Lower leg skin (tissue), 4 donors: ENCODE measurements around the gene AUTS2. TPM values are rescaled to one million over a fixed set of nuclear protein-coding genes. Genes with fewer than 3 reads are reported as not detected.
A peak's percentile ranks its signal among the peaks of the same experiment; 100 is the strongest.

Experiments used
- DNase-seq, 2 donors: peaks; one replicate each; pipeline ENCODE4 v3.0.0-alpha.2; 2019; ENCODE audit warnings: low spot score in 2 of 2
- H3K4me3 ChIP-seq: fragments of 200-600 bp; sonication (generic); 2 replicates; pipeline ENCODE4 v1.5.1; 2017; ENCODE audit warnings: mild to moderate bottlenecking, low read depth; ENCODE audit not compliant: poor library complexity, severe bottlenecking
- CTCF ChIP-seq, 3 donors: fragments of 450-650 bp; IDR thresholded peaks; one replicate each; pipeline ENCODE4 v1.5.1; 2016; ENCODE audit warnings: antibody characterized with exemption in 3 of 3, mild to moderate bottlenecking in 3 of 3, moderate library complexity in 2 of 3
- POLR2A ChIP-seq, 2 donors: fragments of 450-650 bp; IDR thresholded peaks; one replicate each; pipeline ENCODE4 v1.6.1; 2016 to 2017; ENCODE audit warnings: antibody characterized with exemption in 2 of 2, mild to moderate bottlenecking in 1 of 2, moderate library complexity in 1 of 2
- WGBS, 2 donors: methylation state at CpG; one replicate each; pipeline ENCODE4 v1.1.5; 2018; 5-methylcytosine and 5-hydroxymethylcytosine counted together
- intact Hi-C: fragments of 100-400 bp; cut with DNase I; formaldehyde crosslinking; loops from one replicate; pipeline ENCODE4 v1.15.0; 2023; ENCODE audit warnings: low total_unique reads
- total RNA-seq, 4 donors: library from RNA; depleted of rRNA; stranded (reverse); fragments of >200 nt; gene quantifications; one replicate each; pipeline ENCODE4 v1.1.0, GENCODE V29; 2016

Gene AUTS2
- total RNA-seq, 4 donors from 2014 or later: 30.8 to 41.9 (median 40.5) TPM

GRCh38 chr7:69739931-69740431 lies 141.7 kb downstream of the AUTS2 start:
- WGBS, 2 donors: 11 to 23% methylated on average over 4 of the region's 4 CpGs
- DNase-seq: peak; percentile 45 to 84
- TF ChIP-seq CTCF (IDR thresholded peaks at IDR 0.05): no peak
- TF ChIP-seq POLR2A (IDR thresholded peaks at IDR 0.05): no peak
- intact Hi-C loops: no loop called here
- H3K4me3 ChIP-seq: no peak overlapping the region

GRCh38 chr7:69742237-69742636 lies 144.0 kb downstream of the AUTS2 start:
- no peak for TF ChIP-seq CTCF (IDR thresholded peaks at IDR 0.05)
- TF ChIP-seq POLR2A (IDR thresholded peaks at IDR 0.05): no peak
- 92 to 97% methylated on average over 1 of the region's 1 CpG for WGBS, 2 donors
- H3K4me3 ChIP-seq: no peak overlapping the region
- intact Hi-C loops: no loop called here
- DNase-seq: no peak

- WGBS, 2 donors: 55 to 57% methylated on average over 2 of the region's 2 CpGs
- H3K4me3 ChIP-seq: no peak overlapping the region
- intact Hi-C loops: no loop called here
- TF ChIP-seq POLR2A (IDR thresholded peaks at IDR 0.05): no peak
- TF ChIP-seq CTCF (IDR thresholded peaks at IDR 0.05): no peak
- no peak for DNase-seq
These were observed 145.2 kb downstream of the AUTS2 start for GRCh38 chr7:69743436-69743835.

GRCh38 chr7:69744026-69744425 lies 145.8 kb downstream of the AUTS2 start:
- no peak overlapping the region for H3K4me3 ChIP-seq
- WGBS, 2 donors: 76 to 87% methylated on average over 4 of the region's 4 CpGs
- no peak for DNase-seq
- intact Hi-C loops: no loop called here
- no peak for TF ChIP-seq POLR2A (IDR thresholded peaks at IDR 0.05)
- TF ChIP-seq CTCF (IDR thresholded peaks at IDR 0.05): no peak

- intact Hi-C loops: no loop called here
- WGBS, 2 donors: 92 to 96% methylated on average over 3 of the region's 3 CpGs
- H3K4me3 ChIP-seq: no peak overlapping the region
- no peak for DNase-seq
- no peak for TF ChIP-seq POLR2A (IDR thresholded peaks at IDR 0.05)
- no peak for TF ChIP-seq CTCF (IDR thresholded peaks at IDR 0.05)
These were observed 148.1 kb downstream of the AUTS2 start for GRCh38 chr7:69746383-69746782.

- H3K4me3 ChIP-seq: no peak overlapping the region
- TF ChIP-seq CTCF (IDR thresholded peaks at IDR 0.05) (no peak), POLR2A (IDR thresholded peaks at IDR 0.05) (no peak)
- DNase-seq: no peak
- intact Hi-C loops: no loop called here
- 96 to 98% methylated on average over 2 of the region's 2 CpGs for WGBS, 2 donors
These were observed 148.9 kb downstream of the AUTS2 start for GRCh38 chr7:69747144-69747543.
